ENCODE measurements around the gene WRAP73. TPM values are rescaled to one million over a fixed set of nuclear protein-coding genes. Genes with fewer than 3 reads are reported as not detected.

Gene WRAP73
- total RNA-seq, 3 donors from 2014 or later = 19.3 to 23.6 (median 20.2) TPM

DNA sequence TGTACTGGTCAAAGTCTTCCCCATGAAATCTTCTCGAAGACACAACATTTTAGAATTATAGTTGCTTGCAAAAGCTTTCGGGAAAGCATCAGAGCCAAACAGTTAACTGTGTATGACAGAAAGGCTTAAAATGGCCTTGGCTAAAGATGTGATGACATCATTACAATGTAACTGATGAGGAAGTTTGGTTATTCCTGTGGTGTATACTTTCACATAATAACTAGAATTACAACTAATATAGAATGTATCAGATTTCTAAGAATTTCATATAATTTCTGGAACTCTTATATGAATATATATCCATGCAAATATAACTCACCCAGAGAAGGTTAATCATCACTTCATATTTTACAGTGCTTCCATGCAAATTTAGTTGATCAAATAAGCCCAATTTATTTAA, 10.8 kb upstream of the WRAP73 start:
- H3K27me3 ChIP-seq = peaks cover 0 to 21% of the 10 kb centered on the region in 2 donors
- no peak for DNase-seq (ENCODE audit: low spot score in 2 of 2)
- H3K36me3 ChIP-seq = no peaks in the 10 kb centered on the region
- H3K4me1 ChIP-seq = no peaks in the 10 kb centered on the region
- intact Hi-C loops (cut with DNase I; ENCODE audit: low total_unique reads) = no loop called here
- TF ChIP-seq, protein P1, sequence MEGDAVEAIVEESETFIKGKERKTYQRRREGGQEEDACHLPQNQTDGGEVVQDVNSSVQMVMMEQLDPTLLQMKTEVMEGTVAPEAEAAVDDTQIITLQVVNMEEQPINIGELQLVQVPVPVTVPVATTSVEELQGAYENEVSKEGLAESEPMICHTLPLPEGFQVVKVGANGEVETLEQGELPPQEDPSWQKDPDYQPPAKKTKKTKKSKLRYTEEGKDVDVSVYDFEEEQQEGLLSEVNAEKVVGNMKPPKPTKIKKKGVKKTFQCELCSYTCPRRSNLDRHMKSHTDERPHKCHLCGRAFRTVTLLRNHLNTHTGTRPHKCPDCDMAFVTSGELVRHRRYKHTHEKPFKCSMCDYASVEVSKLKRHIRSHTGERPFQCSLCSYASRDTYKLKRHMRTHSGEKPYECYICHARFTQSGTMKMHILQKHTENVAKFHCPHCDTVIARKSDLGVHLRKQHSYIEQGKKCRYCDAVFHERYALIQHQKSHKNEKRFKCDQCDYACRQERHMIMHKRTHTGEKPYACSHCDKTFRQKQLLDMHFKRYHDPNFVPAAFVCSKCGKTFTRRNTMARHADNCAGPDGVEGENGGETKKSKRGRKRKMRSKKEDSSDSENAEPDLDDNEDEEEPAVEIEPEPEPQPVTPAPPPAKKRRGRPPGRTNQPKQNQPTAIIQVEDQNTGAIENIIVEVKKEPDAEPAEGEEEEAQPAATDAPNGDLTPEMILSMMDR (IDR thresholded peaks at IDR 0.05) = no peak
- TF ChIP-seq POLR2AphosphoS5 (IDR thresholded peaks at IDR 0.05) (no peak), POLR2A (IDR thresholded peaks at IDR 0.05) (no peak)
- no peak overlapping the region for H3K27ac ChIP-seq
- no peak overlapping the region for H3K4me3 ChIP-seq
- H3K9me3 ChIP-seq = no peaks in the 10 kb centered on the region

DNA sequence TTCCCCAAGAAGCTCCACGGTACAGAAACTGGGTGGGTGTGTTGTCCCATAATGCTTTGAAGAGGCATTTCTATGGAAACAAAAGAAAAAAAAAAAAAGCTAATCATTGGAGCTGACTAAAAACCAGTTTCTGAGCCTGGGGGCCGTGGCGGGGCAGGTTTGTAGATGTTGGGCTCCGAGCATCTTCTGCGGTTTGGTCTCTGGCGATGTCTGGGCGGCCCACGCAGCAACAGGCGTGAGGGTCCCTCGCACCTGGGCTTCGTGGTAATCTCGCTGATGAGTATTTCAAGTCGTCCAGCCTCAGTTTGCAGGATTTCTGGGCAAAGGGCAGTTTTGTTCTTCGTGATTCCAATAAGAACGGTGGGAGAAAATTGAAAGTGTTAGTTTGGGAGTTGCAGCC, 9.2 kb upstream of the WRAP73 start:
- H3K27ac ChIP-seq = no peak overlapping the region
- no peak for TF ChIP-seq POLR2A (IDR thresholded peaks at IDR 0.05)
- TF ChIP-seq, protein P1 (IDR thresholded peaks at IDR 0.05) = no peak
- no peak for TF ChIP-seq POLR2AphosphoS5 (IDR thresholded peaks at IDR 0.05)
- DNase-seq (ENCODE audit: low spot score in 2 of 2) = peak in 1 of 2 donors; percentile 44
- no peak overlapping the region for H3K4me3 ChIP-seq
- H3K9me3 ChIP-seq = no peaks in the 10 kb centered on the region
- intact Hi-C loops (cut with DNase I; ENCODE audit: low total_unique reads) = no loop called here
- H3K36me3 ChIP-seq = no peaks in the 10 kb centered on the region
- peaks cover 0 to 26% of the 10 kb centered on the region in 2 donors for H3K27me3 ChIP-seq
- no peaks in the 10 kb centered on the region for H3K4me1 ChIP-seq

DNA sequence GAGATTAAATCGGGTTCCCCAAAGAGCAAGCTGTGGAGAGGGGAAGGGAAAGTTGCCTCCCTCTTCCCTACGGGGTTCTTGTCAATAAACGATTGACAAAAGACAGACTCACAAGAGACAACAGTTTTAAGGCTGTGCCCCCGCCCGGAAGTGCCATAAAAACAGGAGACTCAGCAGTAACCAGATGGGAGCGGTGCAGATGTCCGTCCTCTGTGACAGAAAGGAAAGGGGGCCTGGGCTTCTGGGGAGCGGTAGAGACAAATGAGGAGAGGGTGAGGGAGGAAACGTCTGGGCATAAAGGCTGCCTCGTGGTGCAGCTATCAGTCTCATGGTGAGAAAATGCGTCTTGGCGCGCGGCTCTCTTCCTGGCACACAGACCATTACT, 8.3 kb upstream of the WRAP73 start:
- Histone ChIP-seq H3K27ac (no peak overlapping the region), H3K4me1 (no peaks in the 10 kb centered on the region), H3K27me3 (peaks cover 0 to 30% of the 10 kb centered on the region in 2 donors), H3K9me3 (no peaks in the 10 kb centered on the region), H3K4me3 (no peak overlapping the region), H3K36me3 (no peaks in the 10 kb centered on the region)
- intact Hi-C loops (cut with DNase I; ENCODE audit: low total_unique reads) = no loop called here
- no peak for TF ChIP-seq POLR2AphosphoS5 (IDR thresholded peaks at IDR 0.05)
- no peak for TF ChIP-seq POLR2A (IDR thresholded peaks at IDR 0.05)
- TF ChIP-seq, protein P1 (IDR thresholded peaks at IDR 0.05) = no peak
- DNase-seq (ENCODE audit: low spot score in 2 of 2) = peak in 1 of 2 donors; percentile 10

DNA sequence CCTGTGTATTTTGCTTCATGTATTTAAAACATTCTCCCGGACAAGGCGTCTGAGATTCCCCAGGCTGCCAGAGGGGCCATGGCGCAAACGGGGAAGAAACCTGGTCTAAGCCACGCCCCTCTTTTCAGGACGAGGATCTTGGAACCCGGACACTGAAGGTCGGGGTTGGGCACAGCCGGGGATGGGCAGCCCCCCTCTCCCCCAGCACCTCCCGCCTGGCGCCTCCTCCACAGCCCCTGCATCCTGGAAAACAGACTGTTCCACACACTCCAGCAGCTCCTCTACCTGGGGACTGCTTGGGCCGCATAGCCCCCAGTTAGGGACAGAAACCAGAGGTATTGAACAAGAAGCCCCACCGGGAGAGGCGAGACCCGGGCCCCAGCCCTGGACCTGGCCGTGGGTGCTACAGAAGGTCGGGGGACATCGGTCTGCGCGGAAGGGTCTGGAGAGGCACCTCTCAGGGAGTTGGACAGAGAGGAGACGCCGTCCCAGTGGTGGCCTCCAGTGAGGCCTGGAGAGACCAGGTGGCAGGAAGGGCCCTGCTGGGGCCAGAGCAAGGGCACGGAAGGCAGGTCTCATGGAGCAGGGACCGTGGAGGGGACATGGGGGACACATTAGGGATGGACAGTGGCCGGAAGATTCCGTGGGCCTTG, 7.8 kb upstream of the WRAP73 start:
- H3K9me3 ChIP-seq = no peaks in the 10 kb centered on the region
- DNase-seq (ENCODE audit: low spot score in 2 of 2) = peak in 1 of 2 donors; percentile 49
- no peak overlapping the region for H3K4me3 ChIP-seq
- H3K36me3 ChIP-seq = no peaks in the 10 kb centered on the region
- no peaks in the 10 kb centered on the region for H3K4me1 ChIP-seq
- no peak overlapping the region for H3K27ac ChIP-seq
- H3K27me3 ChIP-seq = peaks cover 5 to 35% of the 10 kb centered on the region in 2 donors
- intact Hi-C loops (cut with DNase I; ENCODE audit: low total_unique reads) = no loop called here
- TF ChIP-seq, protein P1 (IDR thresholded peaks at IDR 0.05) = no peak
- no peak for TF ChIP-seq POLR2AphosphoS5 (IDR thresholded peaks at IDR 0.05)
- TF ChIP-seq POLR2A (IDR thresholded peaks at IDR 0.05) = no peak

DNA sequence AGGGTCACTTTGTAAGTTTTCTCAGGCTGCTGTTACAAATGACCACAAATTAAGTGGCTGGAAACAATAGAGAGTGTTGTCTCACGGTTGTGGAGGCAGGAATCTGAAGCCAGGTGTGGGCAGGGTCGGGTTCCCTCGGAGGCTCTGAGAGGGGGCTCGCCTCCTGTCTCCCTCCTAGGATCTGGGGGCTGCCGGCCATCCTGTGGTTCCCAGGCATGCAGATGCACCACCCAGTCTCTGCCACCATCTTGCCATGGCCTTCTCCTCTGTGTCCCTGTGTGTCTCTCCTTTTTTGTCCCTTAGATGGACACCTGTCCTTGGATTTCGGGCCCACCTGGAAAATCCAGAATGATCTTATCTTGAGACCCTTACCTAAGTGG, 7.2 kb upstream of the WRAP73 start:
- TF ChIP-seq, protein P1 (IDR thresholded peaks at IDR 0.05) = no peak
- TF ChIP-seq POLR2A (IDR thresholded peaks at IDR 0.05) = no peak
- TF ChIP-seq POLR2AphosphoS5 (IDR thresholded peaks at IDR 0.05) = no peak
- no peaks in the 10 kb centered on the region for H3K36me3 ChIP-seq
- intact Hi-C loops (cut with DNase I; ENCODE audit: low total_unique reads) = no loop called here
- no peak overlapping the region for H3K27ac ChIP-seq
- DNase-seq (ENCODE audit: low spot score in 2 of 2) = peak in 1 of 2 donors; percentile 40
- no peaks in the 10 kb centered on the region for H3K4me1 ChIP-seq
- no peaks in the 10 kb centered on the region for H3K9me3 ChIP-seq
- no peak overlapping the region for H3K4me3 ChIP-seq
- peaks cover 9 to 36% of the 10 kb centered on the region in 2 donors for H3K27me3 ChIP-seq
